Epithelial cell of esophagus (primary cell): ENCODE results near the gene OR4S2.

ENCODE experiments used
- DNase-seq: peaks from one replicate; pipeline ENCODE4 v3.0.0; 2010; ENCODE audit warnings: low read depth
- H3K4me3 ChIP-seq: 2 replicates; pipeline ENCODE4 v1.5.1; 2011; ENCODE audit warnings: mild to moderate bottlenecking, low read length, control low read depth
- TF ChIP-seq, protein P1 (sequence below): IDR thresholded peaks from 2 replicates; pipeline ENCODE4 v1.5.1; 2011; ENCODE audit warnings: low read depth, mild to moderate bottlenecking, low read length, control low read depth, inconsistent platforms; ENCODE audit not compliant: insufficient read depth; ENCODE audit errors: missing control alignments

The OR4S2 gene, protein sequence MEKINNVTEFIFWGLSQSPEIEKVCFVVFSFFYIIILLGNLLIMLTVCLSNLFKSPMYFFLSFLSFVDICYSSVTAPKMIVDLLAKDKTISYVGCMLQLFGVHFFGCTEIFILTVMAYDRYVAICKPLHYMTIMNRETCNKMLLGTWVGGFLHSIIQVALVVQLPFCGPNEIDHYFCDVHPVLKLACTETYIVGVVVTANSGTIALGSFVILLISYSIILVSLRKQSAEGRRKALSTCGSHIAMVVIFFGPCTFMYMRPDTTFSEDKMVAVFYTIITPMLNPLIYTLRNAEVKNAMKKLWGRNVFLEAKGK

DNA sequence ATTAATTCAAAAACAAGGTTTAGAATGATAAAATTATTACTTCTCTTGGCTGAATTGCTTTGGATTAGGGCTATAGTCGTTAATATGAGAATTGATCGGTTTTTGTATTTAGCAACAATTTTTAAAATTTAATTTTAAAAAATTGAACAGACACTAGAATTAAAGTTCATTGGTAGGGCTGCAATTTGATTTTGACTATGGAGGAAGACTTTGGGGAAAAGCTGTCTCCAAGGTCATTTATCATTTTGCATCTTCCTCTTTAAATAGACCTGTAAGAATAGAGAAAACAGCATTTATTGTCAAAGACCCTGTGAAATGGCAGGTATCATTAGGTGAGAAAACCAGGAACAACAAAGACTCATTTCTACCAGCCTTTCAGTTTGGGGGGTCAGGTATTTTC is at the start of gene OR4S2:
OR4S2 (plus strand) TSS at position 301 of the 400 bp plus-strand sequence. CDS start 2,577 bp downstream, outside the sequence.
- DNase-seq = no peak
- TF ChIP-seq, protein P1, sequence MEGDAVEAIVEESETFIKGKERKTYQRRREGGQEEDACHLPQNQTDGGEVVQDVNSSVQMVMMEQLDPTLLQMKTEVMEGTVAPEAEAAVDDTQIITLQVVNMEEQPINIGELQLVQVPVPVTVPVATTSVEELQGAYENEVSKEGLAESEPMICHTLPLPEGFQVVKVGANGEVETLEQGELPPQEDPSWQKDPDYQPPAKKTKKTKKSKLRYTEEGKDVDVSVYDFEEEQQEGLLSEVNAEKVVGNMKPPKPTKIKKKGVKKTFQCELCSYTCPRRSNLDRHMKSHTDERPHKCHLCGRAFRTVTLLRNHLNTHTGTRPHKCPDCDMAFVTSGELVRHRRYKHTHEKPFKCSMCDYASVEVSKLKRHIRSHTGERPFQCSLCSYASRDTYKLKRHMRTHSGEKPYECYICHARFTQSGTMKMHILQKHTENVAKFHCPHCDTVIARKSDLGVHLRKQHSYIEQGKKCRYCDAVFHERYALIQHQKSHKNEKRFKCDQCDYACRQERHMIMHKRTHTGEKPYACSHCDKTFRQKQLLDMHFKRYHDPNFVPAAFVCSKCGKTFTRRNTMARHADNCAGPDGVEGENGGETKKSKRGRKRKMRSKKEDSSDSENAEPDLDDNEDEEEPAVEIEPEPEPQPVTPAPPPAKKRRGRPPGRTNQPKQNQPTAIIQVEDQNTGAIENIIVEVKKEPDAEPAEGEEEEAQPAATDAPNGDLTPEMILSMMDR = no peak

DNA sequence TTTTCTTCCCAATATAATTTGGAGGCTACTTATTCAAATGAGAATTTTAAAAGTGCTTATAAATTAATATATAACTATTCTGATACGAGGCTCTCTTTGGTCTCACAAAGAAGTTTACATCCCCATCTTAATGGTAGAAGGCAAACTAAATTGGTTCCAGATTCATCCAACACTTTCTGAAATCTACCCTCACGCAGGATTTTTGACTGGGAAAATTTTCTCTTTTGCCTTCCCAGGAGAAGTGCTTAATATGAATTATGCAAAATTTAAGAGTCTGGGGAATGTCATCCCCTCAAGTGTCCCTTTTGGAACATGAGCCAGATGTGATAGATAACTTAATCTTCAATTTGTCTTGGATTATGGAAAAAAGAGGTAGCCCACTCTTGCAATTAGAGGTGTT is 40.6 kb upstream of the OR4S2 start, which contains the start of gene OR4C11:
OR4C11 (minus strand) TSS at position 101 of the 400 bp plus-strand sequence. CDS start 3,272 bp downstream, outside the sequence.
- H3K4me3 ChIP-seq = no peak within 1 kb of the TSS
- TF ChIP-seq, protein P1 = no peak
- DNase-seq = no peak

More for the DNA sequence above, at the start of gene OR4S2:
- no peak within 1 kb of the TSS for H3K4me3 ChIP-seq

DNA sequence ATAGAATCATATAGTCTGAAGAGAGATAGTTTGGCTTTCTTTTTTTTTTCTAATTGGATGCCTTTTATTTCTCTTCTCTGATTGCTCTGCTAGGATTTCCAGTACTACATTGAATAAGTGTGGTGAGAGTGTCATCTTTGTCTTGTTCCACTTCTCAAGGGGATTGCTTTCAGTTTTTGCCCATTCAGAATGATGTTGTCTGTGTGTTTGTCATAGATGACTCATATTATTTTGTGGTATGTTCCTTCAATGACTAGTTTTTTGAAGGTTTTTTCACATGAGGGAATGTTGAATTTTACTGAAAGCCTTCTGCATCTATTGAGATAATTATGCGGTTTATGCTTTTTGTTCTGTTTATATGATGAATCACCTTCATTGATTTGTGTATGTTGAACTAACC is 23.6 kb upstream of the OR4S2 start:
- DNase-seq = no peak
- TF ChIP-seq, protein P1 = no peak

DNA sequence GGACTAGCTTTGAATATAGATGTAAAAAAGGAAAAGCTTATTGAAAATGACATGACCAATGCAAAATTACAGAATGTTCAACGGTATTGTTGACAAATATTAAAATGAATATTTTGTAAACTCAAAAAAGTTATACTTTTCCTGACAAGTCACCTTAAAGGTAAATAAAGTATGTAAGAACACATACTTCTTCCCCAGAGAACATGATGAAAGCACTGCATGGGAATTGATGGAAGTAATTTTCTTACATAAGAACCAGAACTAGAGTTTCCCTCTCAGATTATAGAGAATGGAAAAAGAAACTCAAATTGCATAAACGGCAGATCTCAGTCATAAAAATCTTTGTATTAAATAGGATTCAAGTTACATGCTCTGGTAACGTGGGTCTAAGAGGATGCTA is 13.3 kb upstream of the OR4S2 start, which contains the start of gene OR4P4:
OR4P4 (plus strand) TSS at position 301 of the 400 bp plus-strand sequence.
- H3K4me3 ChIP-seq = no peak within 1 kb of the TSS
- TF ChIP-seq, protein P1 = no peak
- DNase-seq = no peak

More for the DNA sequence above, 23.6 kb upstream of the OR4S2 start:
- no peak overlapping the region for H3K4me3 ChIP-seq

DNA sequence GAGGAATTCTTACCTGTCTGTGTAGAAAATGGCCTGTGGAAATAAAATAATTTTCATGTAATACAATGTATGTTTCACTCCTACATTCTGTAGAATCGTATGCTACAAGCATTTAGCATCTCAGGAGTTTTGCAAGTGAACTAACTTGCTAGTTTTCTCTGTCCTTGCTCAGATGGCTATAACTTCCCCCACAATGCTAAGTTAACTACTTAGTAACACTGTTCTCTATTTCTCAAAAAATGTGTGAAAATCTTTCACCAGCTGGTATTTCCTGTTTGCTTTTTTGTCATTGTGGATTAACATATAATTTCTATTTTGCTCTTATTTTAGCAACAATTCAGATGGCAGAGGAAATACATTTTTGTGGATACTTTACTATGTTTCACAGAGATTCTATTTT is 4.4 kb downstream of the OR4S2 start:
- no peak for DNase-seq
- TF ChIP-seq, protein P1 = no peak
- no peak overlapping the region for H3K4me3 ChIP-seq

DNA sequence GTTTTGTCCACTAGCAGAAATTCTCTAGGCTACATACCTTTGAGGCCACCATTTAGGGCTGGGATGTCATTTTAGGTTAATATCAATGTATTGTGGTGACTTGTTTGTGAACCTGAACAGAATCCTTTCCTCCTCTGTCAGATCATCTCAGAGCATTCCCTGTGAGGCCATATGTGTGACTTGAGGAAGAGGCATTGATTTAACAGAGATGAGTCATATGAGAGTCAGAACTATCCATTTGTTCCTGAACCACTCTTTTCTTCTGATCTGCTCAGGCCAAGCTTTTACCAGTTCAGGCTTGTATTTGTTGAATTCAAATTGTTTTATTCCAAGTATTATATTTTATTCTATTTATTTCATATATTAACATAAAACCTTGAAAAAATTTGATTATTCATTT is 7.0 kb downstream of the OR4S2 start:
- TF ChIP-seq, protein P1 = no peak

More for the DNA sequence above, 7.0 kb downstream of the OR4S2 start:
- DNase-seq = no peak
- no peak overlapping the region for H3K4me3 ChIP-seq
